Measurements from ENCODE around the gene SRC. TPM values are rescaled to one million over a fixed set of nuclear protein-coding genes. Genes with fewer than 3 reads are reported as not detected.

The SRC gene
- total and polyA plus RNA-seq, 3 donors from 2014 or later = 90.3 to 179 (median 143) TPM

DNA sequence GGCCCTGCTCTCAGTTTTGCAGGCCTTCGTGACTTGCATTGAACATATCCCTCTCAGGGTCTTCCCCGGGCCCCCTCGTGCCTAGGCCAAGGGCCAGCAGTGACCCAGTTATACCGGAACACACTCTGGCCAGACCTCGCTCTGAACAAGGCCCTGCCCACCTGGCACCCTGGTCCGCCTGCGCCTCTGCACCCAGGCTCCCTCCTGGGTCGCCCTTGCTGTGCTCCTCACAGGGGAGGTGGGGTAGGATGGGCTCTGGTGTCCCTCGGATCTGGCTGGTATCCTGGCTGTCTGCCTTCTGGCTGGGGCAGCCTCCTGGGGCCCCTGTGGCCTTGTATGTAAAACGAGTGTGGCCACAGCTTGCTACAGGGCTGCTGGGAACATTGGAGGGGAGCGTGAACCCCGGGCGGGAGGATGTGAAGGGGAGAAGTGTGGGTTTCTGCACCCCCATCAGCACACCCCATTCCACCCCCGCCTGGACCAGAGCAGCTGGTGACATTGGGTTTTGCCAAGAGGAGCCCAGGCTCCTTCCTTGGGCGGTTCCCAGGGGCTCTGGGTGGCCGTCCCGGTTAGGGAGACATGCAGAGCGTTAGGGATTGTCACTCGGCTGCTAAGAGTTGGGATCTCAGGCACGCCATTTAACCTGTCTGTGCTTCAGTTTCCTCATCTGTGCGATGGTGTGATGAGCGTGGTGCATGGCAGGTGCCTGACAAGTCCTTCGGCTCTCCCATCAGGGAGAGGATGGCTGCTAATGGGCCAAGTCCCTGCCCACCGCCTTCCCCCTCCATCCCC, 17.5 kb downstream of the SRC start:
- H3K27me3 ChIP-seq = no peaks in the 10 kb centered on the region
- no peak overlapping the region for H3K4me3 ChIP-seq
- no peaks in the 10 kb centered on the region for H3K9me3 ChIP-seq
- no peak for TF ChIP-seq POLR2A (IDR thresholded peaks at IDR 0.05)
- TF ChIP-seq, protein P1, sequence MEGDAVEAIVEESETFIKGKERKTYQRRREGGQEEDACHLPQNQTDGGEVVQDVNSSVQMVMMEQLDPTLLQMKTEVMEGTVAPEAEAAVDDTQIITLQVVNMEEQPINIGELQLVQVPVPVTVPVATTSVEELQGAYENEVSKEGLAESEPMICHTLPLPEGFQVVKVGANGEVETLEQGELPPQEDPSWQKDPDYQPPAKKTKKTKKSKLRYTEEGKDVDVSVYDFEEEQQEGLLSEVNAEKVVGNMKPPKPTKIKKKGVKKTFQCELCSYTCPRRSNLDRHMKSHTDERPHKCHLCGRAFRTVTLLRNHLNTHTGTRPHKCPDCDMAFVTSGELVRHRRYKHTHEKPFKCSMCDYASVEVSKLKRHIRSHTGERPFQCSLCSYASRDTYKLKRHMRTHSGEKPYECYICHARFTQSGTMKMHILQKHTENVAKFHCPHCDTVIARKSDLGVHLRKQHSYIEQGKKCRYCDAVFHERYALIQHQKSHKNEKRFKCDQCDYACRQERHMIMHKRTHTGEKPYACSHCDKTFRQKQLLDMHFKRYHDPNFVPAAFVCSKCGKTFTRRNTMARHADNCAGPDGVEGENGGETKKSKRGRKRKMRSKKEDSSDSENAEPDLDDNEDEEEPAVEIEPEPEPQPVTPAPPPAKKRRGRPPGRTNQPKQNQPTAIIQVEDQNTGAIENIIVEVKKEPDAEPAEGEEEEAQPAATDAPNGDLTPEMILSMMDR (IDR thresholded peaks at IDR 0.05) = no peak
- no peaks in the 10 kb centered on the region for H3K36me3 ChIP-seq (ENCODE audit: low read depth, missing control alignments)
- intact Hi-C loops (cut with DNase I; ENCODE audit: low total_unique reads) = no loop called here
- WGBS, 2 donors = 74 to 79% methylated on average over 8 to 23 of the region's 24 CpGs
- H3K4me1 ChIP-seq = peaks cover 32% of the 10 kb centered on the region
- no peak for DNase-seq
- H3K27ac ChIP-seq = peak overlapping the region in 1 of 2 donors; percentile 18

DNA sequence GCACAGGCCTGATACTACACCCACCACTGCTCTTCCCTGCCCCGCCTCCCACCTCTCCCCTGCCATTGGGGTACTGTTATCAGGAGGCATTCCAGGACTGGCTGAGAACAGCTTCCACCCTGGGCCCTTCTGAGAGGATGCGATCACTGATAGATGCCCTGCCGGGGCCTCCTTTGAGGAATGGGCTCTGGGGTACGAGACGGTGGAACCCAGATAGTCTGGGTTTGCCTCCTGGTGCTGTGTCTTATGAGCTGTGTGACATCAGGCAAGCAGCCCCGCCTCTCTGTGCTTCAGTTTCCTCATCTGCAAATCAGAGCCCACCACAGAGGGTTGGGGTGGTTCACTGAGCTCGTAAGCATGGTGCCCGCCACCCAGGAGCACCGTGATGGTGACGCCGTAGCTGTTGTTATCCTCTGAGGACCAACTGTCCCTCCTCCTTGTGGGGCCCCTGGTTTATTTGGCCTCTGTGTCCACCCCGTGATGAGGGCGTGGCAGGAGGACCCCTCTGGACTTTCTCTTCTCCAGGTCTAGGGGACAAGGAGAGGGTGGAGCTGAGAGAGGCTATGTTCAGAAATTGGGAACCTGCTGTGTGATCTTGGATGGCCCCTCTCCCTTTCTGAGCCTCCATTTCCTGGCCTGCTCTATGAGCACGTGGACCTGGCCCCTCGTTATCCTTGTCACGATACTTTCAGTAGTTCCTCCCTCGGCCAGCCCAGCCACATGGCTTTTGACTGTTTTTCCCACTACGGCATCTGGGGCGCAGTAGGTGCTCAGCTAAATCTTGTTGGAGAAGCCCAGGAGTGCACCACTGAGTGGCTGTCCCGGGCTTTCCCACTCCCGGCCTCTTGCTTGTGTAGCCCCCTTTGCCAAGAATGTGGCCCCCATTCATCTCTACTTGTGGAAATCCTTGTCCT, 18.3 kb downstream of the SRC start:
- 80% methylated on average over 15 to 21 of the region's 21 CpGs for WGBS, 2 donors
- no peaks in the 10 kb centered on the region for H3K36me3 ChIP-seq (ENCODE audit: low read depth, missing control alignments)
- no peak overlapping the region for H3K27ac ChIP-seq
- H3K9me3 ChIP-seq = no peaks in the 10 kb centered on the region
- TF ChIP-seq, protein P1 (IDR thresholded peaks at IDR 0.05) = no peak
- TF ChIP-seq POLR2A (IDR thresholded peaks at IDR 0.05) = no peak
- peaks cover 24% of the 10 kb centered on the region for H3K4me1 ChIP-seq
- intact Hi-C loops (cut with DNase I; ENCODE audit: low total_unique reads) = no loop called here
- H3K27me3 ChIP-seq = no peaks in the 10 kb centered on the region
- no peak for DNase-seq
- H3K4me3 ChIP-seq = no peak overlapping the region

DNA sequence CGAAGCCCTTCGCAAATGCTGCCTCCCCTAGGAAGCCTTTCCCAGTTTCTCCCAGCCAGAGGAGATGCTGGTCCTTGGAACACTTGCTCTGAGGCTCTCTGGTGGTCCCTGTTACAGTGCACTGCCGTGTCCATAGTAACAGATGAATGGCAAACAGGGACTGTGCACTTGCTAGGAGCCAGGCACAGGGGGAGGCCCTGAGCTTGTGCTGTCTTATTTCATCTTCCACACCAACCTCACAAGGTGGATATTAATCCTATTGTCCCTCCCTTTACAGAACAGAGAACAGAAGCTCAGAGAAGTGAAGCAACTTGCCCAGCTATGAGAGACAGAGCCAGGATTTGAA, 19.0 kb downstream of the SRC start:
- no peak for DNase-seq
- 71 to 86% methylated on average over 2 to 3 of the region's 3 CpGs for WGBS, 2 donors
- intact Hi-C loops (cut with DNase I; ENCODE audit: low total_unique reads) = no loop called here

DNA sequence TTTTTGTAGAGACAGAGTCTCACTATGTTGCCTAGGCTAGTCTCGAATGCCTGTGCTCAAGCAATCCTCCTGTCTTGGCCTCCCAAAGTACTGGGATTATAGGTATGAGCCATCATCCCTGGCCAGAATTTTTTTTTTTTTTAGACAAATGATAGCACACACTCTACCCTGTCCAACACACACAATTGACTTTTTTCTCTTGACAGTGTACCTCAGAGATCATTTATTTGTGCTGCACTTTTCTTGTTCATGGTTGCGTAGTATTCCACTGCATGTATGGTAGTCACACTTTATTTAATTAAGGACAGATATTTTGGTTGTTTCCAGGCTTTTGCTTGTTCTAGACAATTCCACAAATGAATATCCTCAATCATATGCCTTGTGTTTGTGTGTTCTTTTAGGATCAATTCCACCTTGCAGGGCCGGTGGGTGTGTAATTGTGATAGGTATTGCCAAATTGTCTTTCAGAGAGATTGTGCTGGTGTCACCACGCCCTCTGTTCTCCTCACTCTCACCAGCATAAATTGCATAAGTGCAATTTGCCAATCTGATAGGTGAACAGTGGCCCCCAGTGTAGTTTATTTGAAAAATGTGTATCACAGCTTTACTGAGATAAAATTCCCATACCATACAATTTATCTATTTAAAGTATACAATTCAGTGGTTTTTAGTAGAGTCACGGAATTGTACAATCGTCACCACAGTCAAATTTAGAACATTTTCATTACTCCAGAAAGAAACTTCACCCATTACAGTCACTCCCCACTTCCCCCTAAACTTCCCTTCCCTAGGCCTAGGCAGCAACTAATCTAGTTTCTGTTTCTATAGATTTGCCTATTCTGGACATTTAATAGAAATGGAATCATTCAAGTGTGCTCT, 20.1 kb downstream of the SRC start:
- H3K27ac ChIP-seq = no peak overlapping the region
- WGBS, 2 donors = 81 to 85% methylated on average over 6 of the region's 6 CpGs
- peaks cover 24% of the 10 kb centered on the region for H3K4me1 ChIP-seq
- H3K4me3 ChIP-seq = no peak overlapping the region
- H3K27me3 ChIP-seq = no peaks in the 10 kb centered on the region
- no peaks in the 10 kb centered on the region for H3K9me3 ChIP-seq
- no peak for DNase-seq
- H3K36me3 ChIP-seq (ENCODE audit: low read depth, missing control alignments) = no peaks in the 10 kb centered on the region
- no peak for TF ChIP-seq POLR2A (IDR thresholded peaks at IDR 0.05)
- TF ChIP-seq, protein P1 (IDR thresholded peaks at IDR 0.05) = no peak
- intact Hi-C loops (cut with DNase I; ENCODE audit: low total_unique reads) = no loop called here

More for the DNA sequence above, 19.0 kb downstream of the SRC start:
- H3K9me3 ChIP-seq = no peaks in the 10 kb centered on the region
- no peak overlapping the region for H3K4me3 ChIP-seq
- H3K27ac ChIP-seq = no peak overlapping the region
- TF ChIP-seq POLR2A (IDR thresholded peaks at IDR 0.05) = no peak
- TF ChIP-seq, protein P1 (IDR thresholded peaks at IDR 0.05) = no peak
- H3K4me1 ChIP-seq = peaks cover 24% of the 10 kb centered on the region
- no peaks in the 10 kb centered on the region for H3K36me3 ChIP-seq (ENCODE audit: low read depth, missing control alignments)
- no peaks in the 10 kb centered on the region for H3K27me3 ChIP-seq
